ENCODE measurements around the gene SSR4.

The SSR4 gene

DNA sequence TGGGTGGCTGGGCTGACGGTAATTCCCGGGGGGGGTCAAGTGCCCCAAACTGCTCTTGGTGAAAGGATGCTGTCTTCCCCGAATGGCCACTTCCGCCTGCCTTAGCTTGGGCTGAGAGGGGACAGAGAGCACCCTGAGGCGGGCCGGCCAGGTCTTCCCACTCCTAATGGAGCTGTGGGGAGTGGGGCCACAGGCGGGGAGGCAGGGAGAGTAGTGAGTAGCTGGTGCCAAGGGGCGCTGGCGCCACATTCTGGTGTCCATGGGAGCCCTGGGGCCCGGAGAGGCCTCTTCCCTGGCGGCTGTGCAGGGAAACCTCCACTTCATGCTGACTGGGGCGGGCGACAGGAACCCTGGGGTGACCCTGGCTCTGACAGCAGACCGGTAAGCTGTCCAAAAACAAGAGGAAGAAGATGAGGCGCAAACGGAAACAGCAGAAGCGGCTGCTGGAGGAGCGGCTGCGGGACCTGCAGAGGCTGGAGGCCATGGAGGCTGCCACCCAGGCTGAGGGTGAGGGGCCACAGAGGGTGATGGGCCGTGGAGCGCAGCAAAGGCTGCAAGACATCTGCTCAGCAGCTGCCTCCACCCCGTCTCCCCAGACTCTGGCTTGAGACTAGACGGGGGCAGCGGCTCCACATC, 11.0 kb upstream of the SSR4 start:
- no peak for DNase-seq (ENCODE audit: low read depth)
- H3K4me3 ChIP-seq (ENCODE audit: low read length): no peak overlapping the region
- TF ChIP-seq, protein P1, sequence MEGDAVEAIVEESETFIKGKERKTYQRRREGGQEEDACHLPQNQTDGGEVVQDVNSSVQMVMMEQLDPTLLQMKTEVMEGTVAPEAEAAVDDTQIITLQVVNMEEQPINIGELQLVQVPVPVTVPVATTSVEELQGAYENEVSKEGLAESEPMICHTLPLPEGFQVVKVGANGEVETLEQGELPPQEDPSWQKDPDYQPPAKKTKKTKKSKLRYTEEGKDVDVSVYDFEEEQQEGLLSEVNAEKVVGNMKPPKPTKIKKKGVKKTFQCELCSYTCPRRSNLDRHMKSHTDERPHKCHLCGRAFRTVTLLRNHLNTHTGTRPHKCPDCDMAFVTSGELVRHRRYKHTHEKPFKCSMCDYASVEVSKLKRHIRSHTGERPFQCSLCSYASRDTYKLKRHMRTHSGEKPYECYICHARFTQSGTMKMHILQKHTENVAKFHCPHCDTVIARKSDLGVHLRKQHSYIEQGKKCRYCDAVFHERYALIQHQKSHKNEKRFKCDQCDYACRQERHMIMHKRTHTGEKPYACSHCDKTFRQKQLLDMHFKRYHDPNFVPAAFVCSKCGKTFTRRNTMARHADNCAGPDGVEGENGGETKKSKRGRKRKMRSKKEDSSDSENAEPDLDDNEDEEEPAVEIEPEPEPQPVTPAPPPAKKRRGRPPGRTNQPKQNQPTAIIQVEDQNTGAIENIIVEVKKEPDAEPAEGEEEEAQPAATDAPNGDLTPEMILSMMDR (IDR thresholded peaks at IDR 0.05; ENCODE audit: insufficient read depth, low read depth, low read length, missing control alignments): no peak

DNA sequence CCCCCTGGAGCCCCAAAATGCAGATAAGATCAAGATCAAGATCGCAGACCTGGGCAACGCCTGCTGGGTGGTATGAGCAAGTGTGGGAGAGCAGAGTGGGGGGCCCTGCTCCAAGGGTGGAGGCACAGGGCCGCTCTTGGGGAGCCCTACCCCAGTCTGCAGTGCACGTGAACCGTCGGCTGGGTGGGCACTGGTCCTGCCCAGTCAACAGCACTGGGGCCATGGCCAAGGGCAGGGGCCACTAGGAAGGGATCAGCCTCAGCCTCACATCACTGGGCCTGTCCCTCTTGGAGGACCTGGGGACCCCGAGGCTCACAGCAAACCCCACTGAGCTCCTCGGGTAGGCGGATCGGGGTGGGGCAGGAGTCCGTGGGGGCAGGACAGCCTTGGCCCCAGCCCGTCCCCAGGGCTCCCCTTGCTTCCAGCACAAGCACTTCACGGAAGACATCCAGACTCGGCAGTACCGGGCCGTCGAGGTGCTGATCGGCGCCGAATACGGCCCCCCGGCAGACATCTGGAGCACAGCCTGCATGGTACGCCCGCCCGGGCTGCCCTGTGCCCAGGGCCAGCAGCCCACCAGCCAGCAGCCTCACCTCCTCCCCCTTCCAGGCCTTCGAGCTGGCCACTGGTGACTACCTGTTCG, 10.0 kb upstream of the SSR4 start:
- TF ChIP-seq, protein P1 (IDR thresholded peaks at IDR 0.05; ENCODE audit: insufficient read depth, low read depth, low read length, missing control alignments): no peak
- no peak for DNase-seq (ENCODE audit: low read depth)
- H3K4me3 ChIP-seq (ENCODE audit: low read length): no peak overlapping the region

DNA sequence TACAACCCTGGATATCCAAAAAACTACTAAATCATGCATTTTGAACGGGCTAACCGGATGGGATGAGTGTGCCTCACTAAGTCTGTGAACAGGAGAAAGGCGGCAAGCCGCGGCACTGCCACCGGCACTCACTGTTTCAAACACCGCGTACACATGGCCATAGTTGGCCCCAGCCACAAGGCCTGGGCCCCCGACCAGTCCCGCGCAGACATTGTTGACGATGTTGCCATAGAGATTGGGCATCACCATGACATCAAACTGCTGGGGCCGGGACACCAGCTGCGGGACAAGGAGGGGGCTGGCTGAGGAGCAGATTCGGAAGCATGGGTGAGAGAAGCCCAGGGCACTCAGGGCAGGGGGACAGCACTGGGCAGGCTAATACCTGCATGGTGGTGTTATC, 7.8 kb upstream of the SSR4 start:
- TF ChIP-seq, protein P1 (IDR thresholded peaks at IDR 0.05; ENCODE audit: insufficient read depth, low read depth, low read length, missing control alignments): no peak
- H3K4me3 ChIP-seq (ENCODE audit: low read length): no peak overlapping the region
- DNase-seq (ENCODE audit: low read depth): no peak

DNA sequence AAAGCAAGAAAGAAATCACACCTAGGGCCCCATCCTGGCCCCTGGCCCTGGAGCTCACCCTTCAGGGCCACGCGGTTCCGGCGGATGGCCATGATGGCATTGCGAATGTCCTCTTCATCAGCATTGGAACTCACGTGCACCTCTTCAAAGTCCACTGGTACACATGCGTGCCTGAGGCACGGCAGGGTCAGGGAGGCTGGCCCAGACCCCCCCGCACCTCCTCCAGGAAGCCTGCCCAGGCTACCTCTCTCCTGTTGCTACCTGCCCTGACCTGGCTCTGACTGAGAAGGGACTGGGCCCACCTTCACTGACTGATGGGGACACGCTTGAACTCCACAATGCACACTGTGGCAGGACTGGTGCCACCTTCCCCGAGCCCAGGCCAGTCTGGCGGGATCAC, 4.8 kb upstream of the SSR4 start:
- TF ChIP-seq, protein P1 (IDR thresholded peaks at IDR 0.05; ENCODE audit: insufficient read depth, low read depth, low read length, missing control alignments): no peak
- DNase-seq (ENCODE audit: low read depth): no peak
- H3K4me3 ChIP-seq (ENCODE audit: low read length): no peak overlapping the region

DNA sequence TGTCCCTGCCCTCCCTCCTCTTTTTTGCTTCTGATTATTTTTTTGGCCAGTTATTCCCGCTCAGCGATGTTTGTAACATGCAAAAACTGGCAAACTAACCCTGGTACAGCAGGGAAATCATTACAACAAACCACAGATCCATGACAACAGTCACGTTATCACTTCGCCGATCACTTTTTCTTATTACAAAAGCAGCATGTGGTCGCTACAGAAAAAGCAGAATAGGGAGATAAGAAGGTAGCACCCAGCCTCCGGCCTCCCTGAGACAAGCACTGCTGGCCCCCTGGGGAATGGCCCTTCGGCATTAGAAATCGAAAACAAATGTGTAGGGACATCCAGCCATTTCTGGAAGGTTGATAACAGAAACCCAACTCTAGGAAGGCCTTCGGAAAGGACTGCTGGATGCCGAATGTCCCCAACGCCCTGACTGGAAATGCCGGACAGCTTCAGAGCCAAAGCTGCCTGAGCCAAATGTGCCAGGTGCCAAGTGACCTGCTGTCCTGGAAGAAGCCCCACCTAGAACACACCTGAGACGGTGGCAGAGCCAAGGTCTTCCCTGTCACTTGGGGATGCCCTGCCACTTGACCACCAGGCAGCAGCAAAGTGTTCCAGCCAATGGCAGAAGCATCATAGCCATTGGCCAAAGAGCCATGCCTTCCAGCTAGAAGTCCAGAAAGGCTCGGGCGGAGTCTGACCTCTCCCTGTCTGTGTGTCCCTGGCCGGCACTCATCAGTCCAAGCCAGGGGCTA, 3.2 kb upstream of the SSR4 start:
- DNase-seq (ENCODE audit: low read depth): no peak

DNA sequence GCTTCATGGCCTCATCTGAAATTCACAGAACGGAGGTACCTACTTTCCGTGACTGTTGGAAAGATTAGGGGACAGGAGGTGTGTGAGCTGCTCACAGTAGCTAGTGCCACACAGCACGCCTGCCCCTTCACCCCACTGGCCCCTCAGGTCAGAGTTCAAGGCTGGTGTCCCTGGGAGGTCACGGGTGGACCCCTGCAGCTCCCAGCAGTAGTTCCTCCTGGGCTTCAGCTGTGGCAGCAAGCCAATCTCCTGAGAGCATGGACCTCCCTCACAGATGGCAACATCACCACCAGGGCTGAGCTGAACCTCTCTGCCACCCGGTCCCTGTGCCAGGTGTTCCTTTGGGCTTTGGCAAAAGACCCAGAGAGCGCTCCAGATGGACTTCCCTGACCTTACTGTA, 2.1 kb upstream of the SSR4 start:
- no peak overlapping the region for H3K4me3 ChIP-seq (ENCODE audit: low read length)
- TF ChIP-seq, protein P1 (IDR thresholded peaks at IDR 0.05; ENCODE audit: insufficient read depth, low read depth, low read length, missing control alignments): no peak
- DNase-seq (ENCODE audit: low read depth): no peak

More for the DNA sequence above, 3.2 kb upstream of the SSR4 start:
- H3K4me3 ChIP-seq (ENCODE audit: low read length): no peak overlapping the region
- TF ChIP-seq, protein P1 (IDR thresholded peaks at IDR 0.05; ENCODE audit: insufficient read depth, low read depth, low read length, missing control alignments): no peak
